HCT116 (cell line): ENCODE results near the gene CDKN1A.

ENCODE experiments used
- CTCF ChIP-seq, 3 experiments: fragments of 200-600 bp in 1 of 3; sonication (generic) in 1 of 3; IDR thresholded peaks in 2 of 3; conservative IDR thresholded peaks in 1 of 3; 2 replicates each; pipeline ENCODE4 v1.5.1; 2012 to 2017; ENCODE audit warnings: low read depth in 2 of 3, low read length in 2 of 3, antibody characterized with exemption in 1 of 3, borderline replicate concordance in 1 of 3, control low read depth in 1 of 3, mild to moderate bottlenecking in 1 of 3, mixed read lengths in 1 of 3, mixed run types in 1 of 3, moderate library complexity in 1 of 3; ENCODE audit not compliant: insufficient read depth in 1 of 3
- ELF1 ChIP-seq: IDR thresholded peaks from 2 replicates; pipeline ENCODE4 v1.6.1; 2012; ENCODE audit warnings: low read depth, borderline replicate concordance
- POLR2A ChIP-seq: IDR thresholded peaks from 2 replicates; pipeline ENCODE4 v1.7.0; 2011; ENCODE audit warnings: borderline replicate concordance; ENCODE audit not compliant: insufficient read depth, insufficient read length; ENCODE audit errors: extremely low read depth
- REST ChIP-seq: IDR thresholded peaks from 2 replicates; pipeline ENCODE4 v1.6.1; 2012; ENCODE audit warnings: low read depth
- SP1 ChIP-seq: IDR thresholded peaks from 2 replicates; pipeline ENCODE4 v1.6.1; 2012; ENCODE audit warnings: low read depth

DNA sequence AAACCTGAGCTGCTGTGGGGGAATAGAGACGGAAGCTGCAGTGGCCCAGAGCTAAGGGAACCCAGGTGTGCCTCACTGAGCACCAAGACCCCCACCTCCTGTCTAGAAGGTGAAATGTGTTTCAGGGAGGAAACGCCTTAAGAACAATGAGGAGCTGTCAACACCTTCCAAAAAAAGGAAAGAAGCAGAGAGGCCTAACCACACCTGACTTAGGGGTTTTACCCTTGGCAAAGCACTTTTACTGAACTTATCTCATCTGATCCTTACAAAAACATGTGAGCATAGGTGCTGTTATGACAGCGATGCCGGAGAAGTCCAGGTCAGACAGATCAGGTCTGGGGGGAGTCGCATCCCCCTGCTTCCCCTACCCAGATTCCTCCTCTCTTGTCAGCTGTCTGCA lies 16.1 kb upstream of the CDKN1A start:
- TF ChIP-seq CTCF (IDR thresholded peaks at IDR 0.05 in 2 of 3, conservative IDR thresholded peaks at IDR 0.05 in 1 of 3; ENCODE audit: borderline replicate concordance in 1 of 3, insufficient read depth in 1 of 3, low read depth in 2 of 3, low read length in 2 of 3) (no peak), REST (no peak), ELF1 (no peak), POLR2A (no peak), SP1 (no peak)
